H9 (cell line): ENCODE measurements around the gene TRANK1. TPM values are rescaled to one million over a fixed set of nuclear protein-coding genes. Genes with fewer than 3 reads are reported as not detected.

Source experiments
- DNase-seq: peaks from one replicate; pipeline ENCODE4 v3.0.0-alpha.2; 2017
- H2AFZ ChIP-seq: one replicate; pipeline ENCODE4 v1.6.1; 2013; ENCODE audit warnings: mild to moderate bottlenecking, low read length, control low read depth, moderate library complexity
- H2AK5ac ChIP-seq: 2 replicates; pipeline ENCODE4 v1.6.1; 2013; ENCODE audit warnings: low read length, control low read depth, mixed read lengths; ENCODE audit not compliant: insufficient read length
- H2BK120ac ChIP-seq: one replicate; pipeline ENCODE4 v1.6.1; 2013; ENCODE audit warnings: low read depth, mild to moderate bottlenecking, low read length, control low read depth, inconsistent platforms; ENCODE audit not compliant: poor library complexity, severe bottlenecking
- H2BK12ac ChIP-seq: 2 replicates; pipeline ENCODE4 v1.6.1; 2013; ENCODE audit warnings: low read length, control low read depth, mixed read lengths, low read depth; ENCODE audit not compliant: insufficient read length
- H2BK15ac ChIP-seq: 2 replicates; pipeline ENCODE4 v1.6.1; 2013; ENCODE audit warnings: low read depth, low read length, control low read depth
- H2BK20ac ChIP-seq: one replicate; pipeline ENCODE4 v1.6.1; 2013; ENCODE audit warnings: low read depth, mild to moderate bottlenecking, low read length, control low read depth, inconsistent platforms; ENCODE audit not compliant: poor library complexity, severe bottlenecking
- H2BK5ac ChIP-seq: 2 replicates; pipeline ENCODE4 v1.6.1; 2013; ENCODE audit warnings: low read length, control low read depth, mixed read lengths; ENCODE audit not compliant: insufficient read length
- H3K14ac ChIP-seq: 2 replicates; pipeline ENCODE4 v1.6.1; 2013; ENCODE audit warnings: low read length, control low read depth; ENCODE audit not compliant: insufficient read depth
- H3K18ac ChIP-seq: 2 replicates; pipeline ENCODE4 v1.6.1; 2013; ENCODE audit warnings: low read depth, mild to moderate bottlenecking, mixed read lengths, low read length, control low read depth; ENCODE audit not compliant: insufficient read length
- H3K23ac ChIP-seq: 2 replicates; pipeline ENCODE4 v1.6.1; 2013; ENCODE audit warnings: low read length, control low read depth, mixed read lengths, low read depth; ENCODE audit not compliant: insufficient read length
- H3K23me2 ChIP-seq: 2 replicates; pipeline ENCODE4 v1.6.1; 2013; ENCODE audit warnings: low read depth, mild to moderate bottlenecking, mixed read lengths, low read length, control low read depth; ENCODE audit not compliant: insufficient read length, poor library complexity, severe bottlenecking
- H3K27ac ChIP-seq: 2 replicates; pipeline ENCODE4 v1.5.1; 2013; ENCODE audit warnings: low read length, control low read depth, mixed read lengths, low read depth; ENCODE audit not compliant: insufficient read length
- H3K27me3 ChIP-seq: 2 replicates; pipeline ENCODE4 v1.6.1; 2013; ENCODE audit warnings: low read length, control low read depth, inconsistent platforms; ENCODE audit not compliant: insufficient read depth
- H3K4ac ChIP-seq: 2 replicates; pipeline ENCODE4 v1.6.1; 2013; ENCODE audit warnings: low read depth, mild to moderate bottlenecking, control low read depth, inconsistent platforms, low read length, moderate library complexity
- H3K4me1 ChIP-seq: 2 replicates; pipeline ENCODE4 v1.6.1; 2013; ENCODE audit warnings: low read length, control low read depth, inconsistent platforms; ENCODE audit not compliant: insufficient read depth
- H3K4me2 ChIP-seq: 2 replicates; pipeline ENCODE4 v1.6.1; 2013; ENCODE audit warnings: low read length, control low read depth, mixed read lengths; ENCODE audit not compliant: insufficient read length, insufficient read depth
- H3K56ac ChIP-seq: 2 replicates; pipeline ENCODE4 v1.6.1; 2013; ENCODE audit warnings: low read depth, mild to moderate bottlenecking, mixed read lengths, low read length, control low read depth; ENCODE audit not compliant: insufficient read length
- H3K79me1 ChIP-seq: 2 replicates; pipeline ENCODE4 v1.6.1; 2013; ENCODE audit warnings: low read depth, mild to moderate bottlenecking, moderate library complexity, low read length, control low read depth, inconsistent platforms; ENCODE audit not compliant: insufficient read depth, poor library complexity, severe bottlenecking
- H3K79me2 ChIP-seq: 2 replicates; pipeline ENCODE4 v1.6.1; 2013; ENCODE audit warnings: low read length, control low read depth, inconsistent platforms; ENCODE audit not compliant: insufficient read depth
- H3K9ac ChIP-seq: 2 replicates; pipeline ENCODE4 v1.6.1; 2013; ENCODE audit warnings: low read length, control low read depth, mixed read lengths; ENCODE audit not compliant: insufficient read length; ENCODE audit errors: extremely low read depth
- H3K9me3 ChIP-seq: one replicate; pipeline ENCODE4 v1.6.1; 2013; ENCODE audit warnings: low read depth, low read length, inconsistent platforms; ENCODE audit not compliant: control insufficient read depth
- H3T11ph ChIP-seq: one replicate; pipeline ENCODE4 v1.6.1; 2013; ENCODE audit warnings: mild to moderate bottlenecking, low read length, control low read depth, inconsistent platforms
- H4K20me1 ChIP-seq: one replicate; pipeline ENCODE4 v1.6.1; 2013; ENCODE audit not compliant: control insufficient read depth, insufficient read length, insufficient read depth
- H4K5ac ChIP-seq: 2 replicates; pipeline ENCODE4 v1.6.1; 2013; ENCODE audit warnings: low read depth, mild to moderate bottlenecking, mixed read lengths, low read length, control low read depth; ENCODE audit not compliant: insufficient read length
- H4K8ac ChIP-seq: replicated peaks from 2 replicates; pipeline ENCODE4 v1.6.1; 2013; ENCODE audit warnings: low read length, control low read depth, mixed read lengths, low read depth; ENCODE audit not compliant: insufficient read length
- H4K91ac ChIP-seq: 2 replicates; pipeline ENCODE4 v1.6.1; 2013; ENCODE audit warnings: low read depth, mild to moderate bottlenecking, moderate library complexity, mixed read lengths, low read length, control low read depth; ENCODE audit not compliant: insufficient read length
- H3K27ac Mint-ChIP-seq, 3 experiments: 2 replicates in 2 of 3; 3 replicates in 1 of 3; pipeline ENCODE4 v1.8.0; 2020 to 2021; ENCODE audit warnings: mixed read lengths in 3 of 3, mild to moderate bottlenecking in 1 of 3, moderate library complexity in 1 of 3
- H3K27me3 Mint-ChIP-seq: 2 replicates; pipeline ENCODE4 v1.8.0; 2021; ENCODE audit warnings: low read depth, mild to moderate bottlenecking, moderate library complexity, mixed read lengths
- H3K36me3 Mint-ChIP-seq, 3 experiments: 2 replicates in 2 of 3; 3 replicates in 1 of 3; pipeline ENCODE4 v1.8.0; 2020 to 2021; ENCODE audit warnings: low read depth in 3 of 3, mixed read lengths in 3 of 3; ENCODE audit not compliant: insufficient read depth in 1 of 3
- H3K4me1 Mint-ChIP-seq, 2 experiments: 2 replicates each; pipeline ENCODE4 v1.8.0; 2020; ENCODE audit warnings: mixed read lengths in 2 of 2
- H3K4me3 Mint-ChIP-seq, 2 experiments: 2 replicates in 1 of 2; 3 replicates in 1 of 2; pipeline ENCODE4 v1.8.0; 2020 to 2021; ENCODE audit warnings: mild to moderate bottlenecking in 2 of 2, mixed read lengths in 2 of 2, moderate library complexity in 1 of 2
- H3K9me3 Mint-ChIP-seq, 2 experiments: 2 replicates in 1 of 2; 3 replicates in 1 of 2; pipeline ENCODE4 v1.8.0; 2020; ENCODE audit warnings: mild to moderate bottlenecking in 2 of 2, mixed read lengths in 2 of 2, moderate library complexity in 1 of 2
- WGBS: extraction: QIAGEN DNeasy Blood & Tissue Kit; methylation state at CpG from one replicate; pipeline ENCODE4 v1.1.7; 2013; ENCODE audit warnings: missing lambda C conversion rate, low lambda C conversion rate, mixed read lengths; ENCODE audit not compliant: insufficient read length; ENCODE audit errors: extremely low coverage; 5-methylcytosine and 5-hydroxymethylcytosine counted together
- total RNA-seq: library from RNA; stranded (reverse); gene quantifications from 2 replicates; pipeline ENCODE4 v1.2.1, GENCODE V29; 2021
- TF ChIP-seq, protein P1 (sequence below): fragments of 200-600 bp; sonication (generic); conservative IDR thresholded peaks from 3 replicates; pipeline ENCODE4 v1.8.0; 2021; ENCODE audit warnings: antibody characterized with exemption, mild to moderate bottlenecking

The TRANK1 gene
- total RNA-seq, 1 experiment from 2014 or later: 5.9 TPM

DNA sequence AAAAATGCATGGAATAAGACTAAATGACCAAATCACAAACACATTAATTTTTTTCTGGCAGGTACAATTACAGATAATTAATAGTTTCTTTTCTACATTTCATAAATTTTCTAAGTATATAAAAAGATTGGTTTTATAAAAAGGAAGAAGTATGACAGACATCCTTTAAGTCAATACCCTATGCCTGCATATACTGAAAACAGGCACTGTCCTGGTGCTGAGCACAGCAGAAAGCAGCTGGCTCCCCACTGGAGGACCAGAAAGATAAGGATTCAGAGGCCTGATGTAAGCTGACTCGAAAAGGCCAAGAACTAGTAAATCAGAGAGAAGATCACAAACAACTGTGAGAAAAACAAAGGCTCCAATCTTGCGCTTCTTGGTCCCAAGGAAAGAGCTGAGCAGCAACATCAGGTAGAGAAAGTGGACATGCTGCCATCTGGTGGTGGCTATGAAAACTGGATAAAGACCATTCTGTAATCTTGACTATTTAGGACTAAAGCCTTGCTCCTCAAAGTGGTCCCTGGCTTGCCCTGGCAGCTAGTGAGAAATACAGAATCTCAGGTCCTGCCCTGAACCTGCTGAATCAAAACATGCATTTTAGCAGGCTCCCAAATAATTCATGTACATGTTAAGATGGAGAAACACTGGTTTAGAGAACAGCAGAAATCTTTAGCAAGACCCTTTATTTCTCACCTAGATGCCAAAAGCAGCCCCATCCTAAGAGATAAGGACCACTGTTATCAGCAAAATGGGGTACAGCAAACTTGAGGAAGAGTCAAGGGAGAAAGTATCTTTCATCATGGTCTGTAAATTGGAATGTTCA lies 76.0 kb downstream of the TRANK1 start:
- H2AK5ac ChIP-seq: no peak overlapping the region
- no peak overlapping the region for H2BK20ac ChIP-seq
- no peak overlapping the region for H4K5ac ChIP-seq
- no peak overlapping the region for H2AFZ ChIP-seq
- H2BK12ac ChIP-seq: no peak overlapping the region
- no peak overlapping the region for H3K4me2 ChIP-seq
- TF ChIP-seq, protein P1, sequence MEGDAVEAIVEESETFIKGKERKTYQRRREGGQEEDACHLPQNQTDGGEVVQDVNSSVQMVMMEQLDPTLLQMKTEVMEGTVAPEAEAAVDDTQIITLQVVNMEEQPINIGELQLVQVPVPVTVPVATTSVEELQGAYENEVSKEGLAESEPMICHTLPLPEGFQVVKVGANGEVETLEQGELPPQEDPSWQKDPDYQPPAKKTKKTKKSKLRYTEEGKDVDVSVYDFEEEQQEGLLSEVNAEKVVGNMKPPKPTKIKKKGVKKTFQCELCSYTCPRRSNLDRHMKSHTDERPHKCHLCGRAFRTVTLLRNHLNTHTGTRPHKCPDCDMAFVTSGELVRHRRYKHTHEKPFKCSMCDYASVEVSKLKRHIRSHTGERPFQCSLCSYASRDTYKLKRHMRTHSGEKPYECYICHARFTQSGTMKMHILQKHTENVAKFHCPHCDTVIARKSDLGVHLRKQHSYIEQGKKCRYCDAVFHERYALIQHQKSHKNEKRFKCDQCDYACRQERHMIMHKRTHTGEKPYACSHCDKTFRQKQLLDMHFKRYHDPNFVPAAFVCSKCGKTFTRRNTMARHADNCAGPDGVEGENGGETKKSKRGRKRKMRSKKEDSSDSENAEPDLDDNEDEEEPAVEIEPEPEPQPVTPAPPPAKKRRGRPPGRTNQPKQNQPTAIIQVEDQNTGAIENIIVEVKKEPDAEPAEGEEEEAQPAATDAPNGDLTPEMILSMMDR: peak; percentile 88
- H2BK5ac ChIP-seq: no peak overlapping the region
- no peak overlapping the region for H3K56ac ChIP-seq
- no peaks in the 10 kb centered on the region for H4K20me1 ChIP-seq
- no peak overlapping the region for H3K14ac ChIP-seq
- H2BK120ac ChIP-seq: no peak overlapping the region
- no peaks in the 10 kb centered on the region for H3K9me3 ChIP-seq
- H3K23me2 ChIP-seq: no peaks in the 10 kb centered on the region
- H3K9me3 Mint-ChIP-seq: no peaks in the 10 kb centered on the region
- DNase-seq: peak; percentile 71
- no peaks in the 10 kb centered on the region for H3K27me3 ChIP-seq
- no peak overlapping the region for H3K4me3 Mint-ChIP-seq
- no peak overlapping the region for H4K8ac ChIP-seq
- peaks cover 7 to 10% of the 10 kb centered on the region in 2 experiments for H3K4me1 Mint-ChIP-seq
- H2BK15ac ChIP-seq: no peak overlapping the region
- H3K4ac ChIP-seq: no peak overlapping the region
- H3K79me2 ChIP-seq: no peaks in the 10 kb centered on the region
- no peak overlapping the region for H3K18ac ChIP-seq
- peaks cover 2% of the 10 kb centered on the region for H3K4me1 ChIP-seq
- no CpG with 5 or more reads among the region's 2 CpGs for WGBS
- no peaks in the 10 kb centered on the region for H3K79me1 ChIP-seq
- no peak overlapping the region for H3T11ph ChIP-seq
- no peaks in the 10 kb centered on the region for H3K27me3 Mint-ChIP-seq
- peak overlapping the region in 1 of 3 experiments; percentile 78; a peak in 1 of 7 replicates for H3K27ac Mint-ChIP-seq
- no peak overlapping the region for H3K23ac ChIP-seq
- no peak overlapping the region for H3K9ac ChIP-seq
- H3K27ac ChIP-seq: no peak overlapping the region
- H3K36me3 Mint-ChIP-seq: no peaks in the 10 kb centered on the region
- no peak overlapping the region for H4K91ac ChIP-seq
